ENCODE results near the gene CXCL1.

The CXCL1 gene

GRCh38 chr4:73869130-73870055 is at the start of gene CXCL1:
TSS of gene CXCL1 (plus strand) at chr4:73869393. CDS start at chr4:73869471, 78 bp downstream.
- DNase-seq, result no peak

GRCh38 chr4:73821325-73821724 is 47.9 kb upstream of the CXCL1 start:
- no peak for DNase-seq

- DNase-seq, result no peak
Observed at GRCh38 chr4:73822389-73822788, 46.8 kb upstream of the CXCL1 start.

GRCh38 chr4:73822812-73823504 is 46.2 kb upstream of the CXCL1 start:
- DNase-seq, result no peak

GRCh38 chr4:73823760-73824159 is 45.4 kb upstream of the CXCL1 start:
- DNase-seq, result no peak

DNA sequence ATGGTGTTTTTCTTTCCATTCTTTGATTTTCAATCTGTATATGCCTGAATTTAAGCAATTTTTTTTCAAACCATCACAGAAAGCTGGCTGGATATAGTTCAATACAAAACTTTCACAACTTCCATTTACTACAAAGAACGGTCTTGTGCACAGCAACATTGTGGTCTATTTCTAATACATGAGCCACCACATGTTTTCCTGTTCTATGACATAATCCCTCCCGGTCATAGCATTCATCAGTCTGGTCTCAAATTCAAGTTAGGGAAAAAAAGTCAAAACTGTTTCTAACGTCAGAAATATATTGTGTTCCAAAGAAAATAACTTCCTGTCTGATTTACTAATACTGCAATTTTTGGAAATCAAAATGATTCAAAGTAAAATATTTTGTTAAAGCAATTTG is 40.2 kb upstream of the CXCL1 start:
- DNase-seq, result no peak

GRCh38 chr4:73831569-73831968 is 37.6 kb upstream of the CXCL1 start:
- DNase-seq, result no peak

DNA sequence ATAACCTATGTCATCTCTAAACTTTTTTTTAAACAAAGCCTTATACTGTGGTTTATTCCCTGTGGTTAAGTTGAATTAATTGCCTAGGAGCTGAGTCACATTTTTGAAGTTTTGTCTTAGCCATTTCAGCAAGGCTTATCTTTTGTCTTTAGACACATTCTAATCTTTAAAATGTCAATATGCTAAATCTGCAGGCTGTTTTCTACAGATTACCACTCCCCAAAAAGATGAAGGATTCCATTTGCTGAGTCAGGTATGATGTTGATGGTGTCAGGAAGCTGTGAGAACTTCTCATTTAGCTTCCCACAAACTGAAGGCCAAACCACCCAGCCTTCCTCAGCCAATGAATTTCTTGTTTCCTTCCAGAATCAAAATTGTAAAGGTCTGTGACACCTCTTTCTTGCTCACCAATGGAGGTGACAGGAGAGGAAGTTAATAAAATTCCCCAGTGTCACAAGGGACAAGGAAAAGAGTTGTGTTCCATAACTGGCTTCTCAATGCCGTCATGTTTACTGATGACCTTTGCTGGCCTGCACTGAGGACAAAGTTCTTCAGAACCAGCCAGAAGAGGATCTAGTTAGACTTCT is 36.4 kb upstream of the CXCL1 start:
- DNase-seq, result no peak

GRCh38 chr4:73836373-73837279 is 32.6 kb upstream of the CXCL1 start, which contains the start of gene CXCL6:
TSS of gene CXCL6 (plus strand) at chr4:73836678. CDS start at chr4:73836751, 73 bp downstream.
- no peak for DNase-seq

DNA sequence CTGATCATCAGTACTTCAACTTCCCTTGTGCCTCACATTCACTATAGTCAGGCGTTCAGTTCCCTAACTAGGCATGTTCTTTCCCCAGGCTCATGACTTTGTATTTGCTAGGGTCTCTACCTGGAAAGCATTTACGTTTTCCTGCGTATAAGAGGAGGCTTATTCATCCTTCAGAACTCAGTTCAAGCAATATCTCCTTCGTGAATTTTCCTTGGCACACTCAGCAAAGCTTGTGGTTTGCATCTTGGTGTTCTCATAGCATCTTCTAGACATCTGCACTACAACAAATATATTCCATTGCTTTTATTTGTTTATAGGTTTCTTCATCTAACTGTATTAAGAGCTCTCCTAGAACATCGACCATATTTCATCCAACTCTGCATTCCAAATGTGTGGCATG is 30.1 kb upstream of the CXCL1 start:
- DNase-seq, result no peak

GRCh38 chr4:73839715-73840114 is 29.5 kb upstream of the CXCL1 start:
- DNase-seq, result no peak

DNA sequence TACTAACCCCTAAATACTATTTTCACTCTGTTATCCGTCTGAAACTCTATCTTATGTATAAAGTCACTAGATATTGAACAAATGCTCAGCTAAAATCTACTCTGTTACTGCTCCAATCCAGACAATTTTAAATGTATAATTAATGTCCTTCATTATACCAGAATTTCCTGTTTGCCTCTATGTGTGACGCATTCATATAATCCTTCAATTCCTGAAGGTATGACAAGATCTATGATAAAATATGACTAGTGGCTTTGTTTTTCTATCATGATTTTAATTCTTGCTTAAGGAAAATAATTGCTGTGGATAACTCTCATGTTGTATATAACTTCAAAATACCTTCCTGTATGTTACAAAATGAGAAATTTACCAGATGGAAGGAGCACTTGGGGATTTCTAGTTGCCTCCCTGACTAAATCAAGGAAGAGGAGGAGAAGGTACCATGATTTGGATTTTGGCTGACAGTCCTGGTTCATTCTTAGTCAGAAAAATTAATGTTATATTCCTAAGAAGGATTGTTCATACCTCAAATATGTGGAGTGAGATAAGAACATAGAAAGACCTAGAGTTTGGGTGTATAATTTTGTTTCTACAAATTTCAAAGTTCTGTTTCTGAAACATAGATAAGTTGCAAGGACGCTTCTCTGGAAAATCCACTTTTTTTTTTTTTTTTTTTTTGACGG is 27.8 kb upstream of the CXCL1 start:
- no peak for DNase-seq

GRCh38 chr4:73842696-73843095 is 26.5 kb upstream of the CXCL1 start:
- DNase-seq, result no peak

DNA sequence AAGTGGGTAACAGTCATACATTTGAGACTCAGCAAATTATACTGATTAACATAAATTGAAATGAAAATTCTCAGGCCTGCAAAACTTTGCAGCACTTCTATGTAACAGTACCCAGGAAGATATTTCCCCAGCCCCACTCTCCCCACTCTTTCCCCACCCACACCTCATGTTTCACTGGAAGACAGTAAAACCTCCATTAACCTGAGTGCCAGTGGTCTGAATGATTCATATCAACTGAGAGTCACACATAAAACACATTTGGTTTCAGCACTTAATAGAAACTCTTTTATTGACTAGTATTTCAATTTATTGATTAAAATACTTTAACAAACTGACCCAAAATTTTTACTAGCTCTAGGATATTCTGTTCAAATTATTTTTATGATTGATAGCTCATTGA is 25.8 kb upstream of the CXCL1 start:
- no peak for DNase-seq

DNA sequence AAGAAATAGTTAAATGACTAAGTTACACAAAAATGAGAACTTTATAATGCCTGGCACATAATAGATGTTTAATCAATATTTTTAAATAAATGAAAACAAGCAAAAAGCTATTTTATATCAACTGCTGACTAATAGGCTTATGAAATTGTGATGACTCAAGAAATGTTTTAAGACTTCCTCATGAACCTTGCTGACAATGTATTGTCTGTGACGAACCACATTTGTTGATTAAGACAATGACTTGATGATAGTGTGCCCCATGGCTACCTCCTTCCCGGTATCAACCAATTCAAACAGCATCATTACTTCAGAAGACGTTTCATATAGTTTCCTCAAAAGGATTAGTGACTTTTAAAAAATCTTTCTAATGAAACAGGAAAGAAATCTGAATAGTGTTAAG is 24.8 kb upstream of the CXCL1 start:
- DNase-seq, result no peak

DNA sequence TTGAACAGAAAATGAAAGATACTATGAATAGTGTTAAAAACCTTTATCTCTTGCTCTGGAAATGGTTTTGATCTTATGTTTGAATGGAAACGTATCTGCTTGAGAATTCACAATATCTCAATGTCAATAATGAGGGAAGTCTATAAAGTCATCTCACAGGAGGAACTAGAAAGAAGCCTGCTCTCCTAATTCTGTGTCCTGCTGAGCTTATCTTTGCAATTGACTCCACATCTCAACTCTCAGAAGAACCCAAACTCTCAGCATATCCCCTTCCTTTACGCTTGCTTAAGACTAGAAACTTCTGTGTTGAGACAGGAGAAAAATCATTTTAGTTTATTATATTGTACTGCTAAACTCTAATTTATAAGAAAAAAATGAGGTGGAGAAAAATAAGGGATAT is 24.4 kb upstream of the CXCL1 start:
- no peak for DNase-seq

- DNase-seq, result no peak
Observed at GRCh38 chr4:73847526-73848182, 21.5 kb upstream of the CXCL1 start.

DNA sequence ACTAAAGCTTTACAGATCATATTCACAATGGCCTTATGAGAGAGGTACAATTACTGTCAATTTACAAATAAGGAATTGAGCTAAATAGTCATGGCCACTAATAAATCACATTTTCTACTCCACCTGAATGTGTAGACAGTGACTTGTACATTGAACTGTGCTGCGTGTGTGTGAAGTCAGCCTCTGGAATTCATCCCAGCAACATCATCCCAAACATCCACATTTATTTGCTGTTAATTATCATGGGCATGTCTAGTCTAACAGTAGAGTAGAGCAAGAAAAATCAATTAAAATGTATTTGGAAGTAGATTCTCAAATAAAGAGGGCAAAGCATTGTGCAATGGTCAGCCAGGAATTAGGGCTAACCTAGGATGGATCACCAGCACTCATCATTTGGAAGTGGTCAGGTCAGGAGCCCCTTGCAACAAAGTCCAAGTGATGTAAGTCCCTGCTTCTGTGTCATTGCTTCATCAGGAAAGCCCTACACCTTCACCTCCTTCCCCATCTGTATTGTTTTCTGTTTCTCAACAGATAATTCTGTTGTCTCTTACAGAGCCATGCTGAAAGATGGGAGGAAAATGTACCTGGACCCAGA is 20.9 kb upstream of the CXCL1 start:
- DNase-seq, result no peak

DNA sequence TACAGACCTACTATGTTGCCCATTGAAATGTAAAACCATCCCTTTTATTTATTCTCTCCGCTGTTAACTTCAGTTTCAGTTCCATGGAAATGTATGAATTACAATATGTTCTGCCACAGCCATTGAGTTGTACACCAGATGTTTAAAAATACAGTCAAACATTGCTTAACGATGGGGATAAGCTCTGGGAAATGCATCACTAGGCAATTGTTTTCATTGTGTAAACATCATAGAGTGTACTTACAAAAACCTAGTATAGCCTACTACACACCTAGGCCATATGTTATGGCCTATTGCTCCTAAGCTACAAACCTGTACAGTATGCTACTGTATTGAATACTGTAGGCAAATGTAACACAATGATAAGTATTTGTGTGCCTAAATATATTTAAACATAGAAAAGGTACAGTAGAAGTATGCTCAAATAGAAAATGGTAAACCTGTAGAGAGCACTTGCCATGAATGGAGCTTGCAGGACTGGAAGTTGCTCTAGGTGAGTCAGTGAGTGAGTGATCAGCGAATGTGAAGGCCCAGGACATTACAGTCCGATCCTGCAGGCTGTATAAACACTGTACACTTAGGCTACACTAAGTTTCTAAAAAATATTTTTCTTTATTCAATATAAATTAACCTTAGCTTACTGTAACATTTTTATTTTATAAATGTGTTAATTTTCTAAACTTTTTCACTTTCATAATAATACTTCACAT is 18.8 kb upstream of the CXCL1 start:
- DNase-seq, result no peak

DNA sequence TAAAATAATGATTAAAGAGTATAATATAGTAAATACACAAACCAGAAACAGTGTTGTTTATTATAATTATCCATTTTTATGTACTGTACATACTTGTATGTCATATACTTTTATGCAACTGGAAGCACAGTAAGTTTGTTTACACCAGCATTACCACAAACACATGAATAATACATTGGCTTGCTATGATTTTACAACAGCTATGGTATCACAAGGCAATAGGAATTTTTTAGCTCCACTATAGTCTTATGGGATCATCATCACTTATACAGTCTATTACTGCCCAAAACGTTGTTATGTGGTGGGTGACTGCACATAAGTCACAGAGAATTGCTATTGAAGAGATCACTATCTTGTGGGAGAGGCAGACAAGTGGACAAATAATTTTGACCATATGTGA is 17.9 kb upstream of the CXCL1 start:
- DNase-seq, result no peak
